ENCODE data around the gene SEM1.

DNA sequence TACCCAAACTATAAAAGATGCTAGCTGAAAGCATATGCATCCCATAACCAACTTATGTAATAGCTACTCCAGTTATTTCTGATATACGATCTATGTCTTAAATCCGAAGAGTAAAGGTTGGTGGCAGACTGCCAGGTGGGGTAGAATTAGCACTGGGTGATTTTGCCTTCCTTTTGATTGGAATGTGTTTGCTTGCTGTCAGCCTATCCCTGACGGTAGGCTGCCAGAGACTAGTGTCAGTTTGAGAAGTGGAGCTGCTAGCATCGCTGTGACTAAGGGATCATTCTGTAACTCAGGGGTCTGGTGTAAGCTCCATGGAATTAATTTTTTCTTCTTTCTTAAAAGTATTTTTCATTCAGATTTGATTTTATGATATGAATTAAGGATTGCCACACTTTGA lies 9.5 kb upstream of the SEM1 start:
- TF ChIP-seq POLR2A (IDR thresholded peaks at IDR 0.05; ENCODE audit: extremely low read depth, insufficient read length): no peak
- TF ChIP-seq, protein P1, sequence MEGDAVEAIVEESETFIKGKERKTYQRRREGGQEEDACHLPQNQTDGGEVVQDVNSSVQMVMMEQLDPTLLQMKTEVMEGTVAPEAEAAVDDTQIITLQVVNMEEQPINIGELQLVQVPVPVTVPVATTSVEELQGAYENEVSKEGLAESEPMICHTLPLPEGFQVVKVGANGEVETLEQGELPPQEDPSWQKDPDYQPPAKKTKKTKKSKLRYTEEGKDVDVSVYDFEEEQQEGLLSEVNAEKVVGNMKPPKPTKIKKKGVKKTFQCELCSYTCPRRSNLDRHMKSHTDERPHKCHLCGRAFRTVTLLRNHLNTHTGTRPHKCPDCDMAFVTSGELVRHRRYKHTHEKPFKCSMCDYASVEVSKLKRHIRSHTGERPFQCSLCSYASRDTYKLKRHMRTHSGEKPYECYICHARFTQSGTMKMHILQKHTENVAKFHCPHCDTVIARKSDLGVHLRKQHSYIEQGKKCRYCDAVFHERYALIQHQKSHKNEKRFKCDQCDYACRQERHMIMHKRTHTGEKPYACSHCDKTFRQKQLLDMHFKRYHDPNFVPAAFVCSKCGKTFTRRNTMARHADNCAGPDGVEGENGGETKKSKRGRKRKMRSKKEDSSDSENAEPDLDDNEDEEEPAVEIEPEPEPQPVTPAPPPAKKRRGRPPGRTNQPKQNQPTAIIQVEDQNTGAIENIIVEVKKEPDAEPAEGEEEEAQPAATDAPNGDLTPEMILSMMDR (IDR thresholded peaks at IDR 0.05; ENCODE audit: low read depth, low read length): no peak
